Globus pallidus (tissue), 1 donor: Measurements from ENCODE around the gene HSPA8.

Source experiments
- DNase-seq: peaks from one replicate; pipeline ENCODE4 v3.0.0-alpha.2; 2015; ENCODE audit warnings: low spot score

HSPA8 gene

GRCh38 chr11:123047266-123047946, 14.5 kb downstream of the HSPA8 start:
- no peak for DNase-seq

- DNase-seq, result no peak
These were observed 15.3 kb downstream of the HSPA8 start for GRCh38 chr11:123046473-123047259.

GRCh38 chr11:123045101-123045500, 16.8 kb downstream of the HSPA8 start:
- no peak for DNase-seq

GRCh38 chr11:123041185-123041584, 20.8 kb downstream of the HSPA8 start:
- no peak for DNase-seq

- no peak for DNase-seq
These were observed 21.9 kb downstream of the HSPA8 start for GRCh38 chr11:123040111-123040432.

- DNase-seq, result no peak
These were observed 26.1 kb downstream of the HSPA8 start for GRCh38 chr11:123035831-123036230.

GRCh38 chr11:123034597-123034996, 27.3 kb downstream of the HSPA8 start:
- no peak for DNase-seq

GRCh38 chr11:123033895-123034294, 28.0 kb downstream of the HSPA8 start:
- no peak for DNase-seq

- DNase-seq, result no peak
These were observed 31.4 kb downstream of the HSPA8 start for GRCh38 chr11:123030517-123030916.

GRCh38 chr11:123020968-123021367, 41.0 kb downstream of the HSPA8 start:
- DNase-seq, result peak; percentile 27

GRCh38 chr11:123018702-123019101, 43.2 kb downstream of the HSPA8 start:
- DNase-seq, result no peak

GRCh38 chr11:123011510-123011909, 50.4 kb downstream of the HSPA8 start:
- DNase-seq, result no peak
